Measurements from ENCODE around the gene B4GALNT1.

The B4GALNT1 gene

GRCh38 chr12:57622293-57623245 is 10.4 kb downstream of the B4GALNT1 start:
- Histone ChIP-seq H3K4ac (ENCODE audit: low read depth in 1 of 2, low read length in 2 of 2) (no peak overlapping the region), H3K18ac (ENCODE audit: low read depth in 1 of 2, low read length in 2 of 2) (no peak overlapping the region), H3K4me2 (ENCODE audit: low read length, poor library complexity, severe bottlenecking) (no peak overlapping the region), H2BK120ac (ENCODE audit: low read depth, low read length) (no peak overlapping the region), H3K23ac (ENCODE audit: low read length in 2 of 2) (no peak overlapping the region), H3K4me3 (ENCODE audit: insufficient read depth in 1 of 2, low read depth in 1 of 2, low read length in 2 of 2) (no peak overlapping the region), H2BK15ac (ENCODE audit: low read depth, poor library complexity, severe bottlenecking) (no peak overlapping the region), H2AK5ac (ENCODE audit: low read length, severe bottlenecking) (no peak overlapping the region), H3K79me1 (replicated peaks; ENCODE audit: low read length, poor library complexity, severe bottlenecking) (no peaks in the 10 kb centered on the region), H3K4me1 (ENCODE audit: control insufficient read depth, insufficient read depth, low read depth, low read length) (peaks cover 20% of the 10 kb centered on the region), H4K91ac (ENCODE audit: low read length) (no peak overlapping the region), H3K27me3 (ENCODE audit: control insufficient read depth in 1 of 2, insufficient read depth in 1 of 2, low read length in 2 of 2) (peaks cover 89 to 94% of the 10 kb centered on the region in 2 experiments), H2BK12ac (ENCODE audit: low read length in 2 of 2) (no peak overlapping the region), H4K8ac (ENCODE audit: low read length) (no peak overlapping the region), H3K27ac (ENCODE audit: low read length, poor library complexity, severe bottlenecking) (no peak overlapping the region), H3K14ac (ENCODE audit: low read length in 2 of 2) (no peak overlapping the region), H3K9ac (ENCODE audit: low read length) (no peak overlapping the region), H3K9me3 (ENCODE audit: control insufficient read depth, low read length) (no peaks in the 10 kb centered on the region), H3K36me3 (ENCODE audit: control insufficient read depth in 1 of 2, insufficient read depth in 2 of 2, low read depth in 1 of 2, low read length in 2 of 2) (peaks cover 0 to 5% of the 10 kb centered on the region in 2 experiments), H2BK5ac (ENCODE audit: low read depth, low read length, poor library complexity, severe bottlenecking) (no peak overlapping the region), H2AFZ (ENCODE audit: low read depth, low read length) (no peak overlapping the region)
- WGBS: 72% methylated on average over 8 of the region's 9 CpGs
- no peak for DNase-seq

- H3K9ac ChIP-seq (ENCODE audit: low read length): peak overlapping the region; percentile 26
- H2BK5ac ChIP-seq (ENCODE audit: low read depth, low read length, poor library complexity, severe bottlenecking): no peak overlapping the region
- no peak overlapping the region for H4K91ac ChIP-seq (ENCODE audit: low read length)
- peaks cover 0 to 9% of the 10 kb centered on the region in 2 experiments for H3K36me3 ChIP-seq (ENCODE audit: control insufficient read depth in 1 of 2, insufficient read depth in 2 of 2, low read depth in 1 of 2, low read length in 2 of 2)
- peak overlapping the region; percentile 59 for H3K4me2 ChIP-seq (ENCODE audit: low read length, poor library complexity, severe bottlenecking)
- H2BK120ac ChIP-seq (ENCODE audit: low read depth, low read length): no peak overlapping the region
- DNase-seq: peak; percentile 50
- peaks cover 17% of the 10 kb centered on the region for H3K4me1 ChIP-seq (ENCODE audit: control insufficient read depth, insufficient read depth, low read depth, low read length)
- no peak overlapping the region for H2BK15ac ChIP-seq (ENCODE audit: low read depth, poor library complexity, severe bottlenecking)
- H2AFZ ChIP-seq (ENCODE audit: low read depth, low read length): no peak overlapping the region
- no peak overlapping the region for H3K27ac ChIP-seq (ENCODE audit: low read length, poor library complexity, severe bottlenecking)
- peak overlapping the region in 1 of 2 experiments; percentile 69 for H3K4me3 ChIP-seq (ENCODE audit: insufficient read depth in 1 of 2, low read depth in 1 of 2, low read length in 2 of 2)
- no peaks in the 10 kb centered on the region for H3K79me1 ChIP-seq (replicated peaks; ENCODE audit: low read length, poor library complexity, severe bottlenecking)
- no peaks in the 10 kb centered on the region for H3K9me3 ChIP-seq (ENCODE audit: control insufficient read depth, low read length)
- H3K18ac ChIP-seq (ENCODE audit: low read depth in 1 of 2, low read length in 2 of 2): no peak overlapping the region
- H3K27me3 ChIP-seq (ENCODE audit: control insufficient read depth in 1 of 2, insufficient read depth in 1 of 2, low read length in 2 of 2): peaks cover 80 to 93% of the 10 kb centered on the region in 2 experiments
- H2AK5ac ChIP-seq (ENCODE audit: low read length, severe bottlenecking): no peak overlapping the region
- H3K14ac ChIP-seq (ENCODE audit: low read length in 2 of 2): no peak overlapping the region
- WGBS: 1% methylated on average over 49 of the region's 49 CpGs
- no peak overlapping the region for H2BK12ac ChIP-seq (ENCODE audit: low read length in 2 of 2)
- H3K23ac ChIP-seq (ENCODE audit: low read length in 2 of 2): no peak overlapping the region
- H3K4ac ChIP-seq (ENCODE audit: low read depth in 1 of 2, low read length in 2 of 2): no peak overlapping the region
- no peak overlapping the region for H4K8ac ChIP-seq (ENCODE audit: low read length)
These were observed 11.3 kb downstream of the B4GALNT1 start for GRCh38 chr12:57621497-57622292.

GRCh38 chr12:57620936-57621496 is 12.0 kb downstream of the B4GALNT1 start:
- H3K79me1 ChIP-seq (replicated peaks; ENCODE audit: low read length, poor library complexity, severe bottlenecking): no peaks in the 10 kb centered on the region
- no peaks in the 10 kb centered on the region for H3K9me3 ChIP-seq (ENCODE audit: control insufficient read depth, low read length)
- no peak overlapping the region for H3K27ac ChIP-seq (ENCODE audit: low read length, poor library complexity, severe bottlenecking)
- peak overlapping the region; percentile 26 for H3K9ac ChIP-seq (ENCODE audit: low read length)
- H3K14ac ChIP-seq (ENCODE audit: low read length in 2 of 2): no peak overlapping the region
- no peak overlapping the region for H2BK15ac ChIP-seq (ENCODE audit: low read depth, poor library complexity, severe bottlenecking)
- H3K4ac ChIP-seq (ENCODE audit: low read depth in 1 of 2, low read length in 2 of 2): no peak overlapping the region
- H3K27me3 ChIP-seq (ENCODE audit: control insufficient read depth in 1 of 2, insufficient read depth in 1 of 2, low read length in 2 of 2): peaks cover 73 to 86% of the 10 kb centered on the region in 2 experiments
- no peak overlapping the region for H2BK12ac ChIP-seq (ENCODE audit: low read length in 2 of 2)
- H3K4me3 ChIP-seq (ENCODE audit: insufficient read depth in 1 of 2, low read depth in 1 of 2, low read length in 2 of 2): peak overlapping the region in 1 of 2 experiments; percentile 69
- no peak overlapping the region for H2BK5ac ChIP-seq (ENCODE audit: low read depth, low read length, poor library complexity, severe bottlenecking)
- H3K4me1 ChIP-seq (ENCODE audit: control insufficient read depth, insufficient read depth, low read depth, low read length): peaks cover 17% of the 10 kb centered on the region
- no peak overlapping the region for H3K18ac ChIP-seq (ENCODE audit: low read depth in 1 of 2, low read length in 2 of 2)
- H3K23ac ChIP-seq (ENCODE audit: low read length in 2 of 2): peak overlapping the region in 1 of 2 experiments; percentile 62
- no peak overlapping the region for H2AK5ac ChIP-seq (ENCODE audit: low read length, severe bottlenecking)
- peak overlapping the region; percentile 59 for H3K4me2 ChIP-seq (ENCODE audit: low read length, poor library complexity, severe bottlenecking)
- 3% methylated on average over 42 of the region's 42 CpGs for WGBS
- H2AFZ ChIP-seq (ENCODE audit: low read depth, low read length): no peak overlapping the region
- H3K36me3 ChIP-seq (ENCODE audit: control insufficient read depth in 1 of 2, insufficient read depth in 2 of 2, low read depth in 1 of 2, low read length in 2 of 2): peaks cover 0 to 14% of the 10 kb centered on the region in 2 experiments
- H4K91ac ChIP-seq (ENCODE audit: low read length): no peak overlapping the region
- H2BK120ac ChIP-seq (ENCODE audit: low read depth, low read length): no peak overlapping the region
- H4K8ac ChIP-seq (ENCODE audit: low read length): no peak overlapping the region
- DNase-seq: peak; percentile 36

All from mesenchymal stem cell (in vitro differentiated cells and primary cell).